GM23248 (cell line): Measurements from ENCODE around the gene KCP.

ENCODE experiments used
- EZH2 ChIP-seq: fragments of 200-600 bp; sonication (generic); IDR thresholded peaks from 2 replicates; pipeline ENCODE4 v1.6.1; 2018; ENCODE audit warnings: antibody characterized with exemption, mild to moderate bottlenecking; ENCODE audit not compliant: insufficient read depth, poor library complexity, severe bottlenecking
- EZH2phosphoT487 ChIP-seq: fragments of 200-600 bp; sonication (generic); IDR thresholded peaks from 2 replicates; pipeline ENCODE4 v1.6.1; 2018; ENCODE audit warnings: antibody characterized with exemption, moderate library complexity, mild to moderate bottlenecking, low read depth; ENCODE audit not compliant: insufficient read depth

- TF ChIP-seq EZH2 (no peak), EZH2phosphoT487 (no peak)
Observed at GRCh38 chr7:128865303-128865702, 45.2 kb downstream of the KCP start.
